T follicular helper cell (primary cell): ENCODE measurements around the gene ANKRD50.

Experiments used
- DNase-seq: peaks from one replicate; pipeline ENCODE4 v3.0.0-alpha.2; 2020; ENCODE audit warnings: low read depth
- total RNA-seq, 2 experiments: gene quantifications; one replicate each; lab custom pipeline; 2026; lab: John Stamatoyannopoulos, UW

Gene ANKRD50
- 1.0 to 3.1 reads per million in 2 experiments for total RNA-seq

GRCh38 chr4:124712372-124713184 is at the start of gene ANKRD50:
TSS of gene ANKRD50 (minus strand) at chr4:124712732. CDS start at chr4:124710511, 2,221 bp downstream.
- peak; percentile 43 for DNase-seq

GRCh38 chr4:124757126-124757525 is 44.6 kb upstream of the ANKRD50 start:
- DNase-seq: no peak

- DNase-seq: no peak
These were observed 42.1 kb upstream of the ANKRD50 start for GRCh38 chr4:124754681-124755080.

- no peak for DNase-seq
These were observed 41.5 kb upstream of the ANKRD50 start for GRCh38 chr4:124753941-124754581.

- no peak for DNase-seq
These were observed 36.9 kb upstream of the ANKRD50 start for GRCh38 chr4:124749421-124749820.

GRCh38 chr4:124748965-124749364 is 36.4 kb upstream of the ANKRD50 start:
- DNase-seq: no peak

GRCh38 chr4:124745985-124746801 is 33.7 kb upstream of the ANKRD50 start:
- DNase-seq: no peak

- no peak for DNase-seq
These were observed 31.2 kb upstream of the ANKRD50 start for GRCh38 chr4:124743711-124744110.

GRCh38 chr4:124740501-124740900 is 28.0 kb upstream of the ANKRD50 start:
- DNase-seq: no peak

GRCh38 chr4:124738994-124739393 is 26.5 kb upstream of the ANKRD50 start:
- no peak for DNase-seq

GRCh38 chr4:124737619-124738018 is 25.1 kb upstream of the ANKRD50 start:
- DNase-seq: no peak

- no peak for DNase-seq
These were observed 24.0 kb upstream of the ANKRD50 start for GRCh38 chr4:124736526-124736925.

GRCh38 chr4:124727331-124727890 is 14.9 kb upstream of the ANKRD50 start:
- DNase-seq: no peak

- no peak for DNase-seq
These were observed 13.7 kb upstream of the ANKRD50 start for GRCh38 chr4:124726269-124726668.

- DNase-seq: no peak
These were observed 9.5 kb upstream of the ANKRD50 start for GRCh38 chr4:124722071-124722470.

GRCh38 chr4:124717101-124717500 is 4.6 kb upstream of the ANKRD50 start:
- no peak for DNase-seq

GRCh38 chr4:124713185-124713592 is 657 bp upstream of the ANKRD50 start:
- no peak for DNase-seq

GRCh38 chr4:124711471-124712371 is 811 bp downstream of the ANKRD50 start:
- no peak for DNase-seq

GRCh38 chr4:124710911-124711310 is 1.6 kb downstream of the ANKRD50 start:
- no peak for DNase-seq

- DNase-seq: no peak
These were observed 2.4 kb downstream of the ANKRD50 start for GRCh38 chr4:124710015-124710741.
